HepG2 (cell line): ENCODE results near the gene TPX2. TPM values are rescaled to one million over a fixed set of nuclear protein-coding genes. Genes with fewer than 3 reads are reported as not detected.

Experiments
- ARID4A ChIP-seq: sonication (generic); formaldehyde crosslinking; IDR thresholded peaks from 2 replicates; pipeline ENCODE4 v1.5.0; 2020; ENCODE audit warnings: mild to moderate bottlenecking, missing genetic modification reagents, borderline replicate concordance
- CENPX ChIP-seq: sonication (generic); formaldehyde crosslinking; IDR thresholded peaks from 2 replicates; pipeline ENCODE4 v1.9.0; 2021; ENCODE audit warnings: mild to moderate bottlenecking, missing genetic modification reagents, moderate library complexity
- ETS1 ChIP-seq: sonication (generic); formaldehyde crosslinking; IDR thresholded peaks from 2 replicates; pipeline ENCODE4 v1.4.0; 2020; ENCODE audit warnings: missing genetic modification reagents
- FUBP1 ChIP-seq: sonication (generic); formaldehyde crosslinking; IDR thresholded peaks from 2 replicates; pipeline ENCODE4 v1.5.1; 2020; ENCODE audit warnings: missing genetic modification reagents, mild to moderate bottlenecking, borderline replicate concordance
- HMGA1 ChIP-seq: sonication (generic); formaldehyde crosslinking; conservative IDR thresholded peaks from 2 replicates; pipeline ENCODE4 v1.4.0; 2020; ENCODE audit warnings: missing genetic modification reagents
- PBX2 ChIP-seq: IDR thresholded peaks from 2 replicates; pipeline ENCODE4 v1.6.1; 2016; ENCODE audit warnings: control low read depth
- SNAI1 ChIP-seq: sonication (generic); formaldehyde crosslinking; IDR thresholded peaks from 2 replicates; pipeline ENCODE4 v1.5.0; 2020; ENCODE audit warnings: mild to moderate bottlenecking, missing genetic modification reagents, borderline replicate concordance
- SPEN ChIP-seq: sonication (generic); formaldehyde crosslinking; IDR thresholded peaks from 2 replicates; pipeline ENCODE4 v1.5.1; 2020; ENCODE audit warnings: low read depth, mild to moderate bottlenecking, missing genetic modification reagents
- SUZ12 ChIP-seq: fragments of 150-350 bp; IDR thresholded peaks from 2 replicates; pipeline ENCODE4 v1.6.1; 2014; ENCODE audit warnings: low read depth, low read length
- TAF15 ChIP-seq: fragments of 200-400 bp; formaldehyde crosslinking; IDR thresholded peaks from one replicate; pipeline ENCODE4 v1.6.1; 2018; ENCODE audit warnings: mild to moderate bottlenecking, low read depth, low read length; ENCODE audit not compliant: poor library complexity, severe bottlenecking
- ZFP36L1 ChIP-seq: sonication (generic); formaldehyde crosslinking; IDR thresholded peaks from 2 replicates; pipeline ENCODE4 v1.8.0; 2022; ENCODE audit warnings: mild to moderate bottlenecking, missing genetic modification reagents, moderate library complexity
- ZFY ChIP-seq: sonication (generic); formaldehyde crosslinking; IDR thresholded peaks from 2 replicates; pipeline ENCODE4 v1.4.0; 2020; ENCODE audit warnings: missing genetic modification reagents
- ZFYVE20 ChIP-seq: sonication (generic); formaldehyde crosslinking; IDR thresholded peaks from 2 replicates; pipeline ENCODE4 v1.8.0; 2023; ENCODE audit warnings: low read depth, mild to moderate bottlenecking, moderate library complexity, missing genetic modification reagents, borderline replicate concordance
- ZNF577 ChIP-seq: sonication (generic); formaldehyde crosslinking; IDR thresholded peaks from 2 replicates; pipeline ENCODE4 v1.4.0; 2020; ENCODE audit warnings: mild to moderate bottlenecking, low read depth, missing genetic modification reagents, borderline replicate concordance
- polyA plus RNA-seq, 8 experiments: library from polyadenylated mRNA; depleted of rRNA in 3 of 8; stranded (reverse) in 7 of 8; unstranded in 1 of 8; fragments of >200 nt; fragmentation: Illumina TruSeq in 4 of 8; extraction: Trizol in 4 of 8; gene quantifications; 2 replicates each; pipeline versions ENCODE4 v1.2.1 to v1.2.3, GENCODE V29; 2011 to 2016; ENCODE audit warnings: low read depth in 4 of 8, missing spikeins in 1 of 8, mixed read lengths in 1 of 8; ENCODE audit not compliant: insufficient read depth in 1 of 8
- total RNA-seq, 5 experiments: library from RNA; depleted of rRNA; stranded (reverse); fragments of >200 nt; fragmentation: Illumina TruSeq; extraction: Trizol; gene quantifications; 2 replicates each; pipeline ENCODE4 v1.2.3, GENCODE V29; 2016; ENCODE audit warnings: low read depth in 1 of 5

TPX2 gene
- total and polyA plus RNA-seq, 2 of the 13 experiments (the other 11 are each of a cell fraction or from before 2014, with no cell fraction given) = 34.3 to 124 TPM

GRCh38 chr20:31738729-31739549 is at the start of gene TPX2 (continued):
- peak; percentile 100 for TF ChIP-seq ARID4A
- TF ChIP-seq SNAI1 (CRISPR knock-in tag) = peak; percentile 72; the same call in 1 of the 2 replicates
- TF ChIP-seq SPEN = peak; percentile 69; the same call in 1 of the 2 replicates
- no peak for TF ChIP-seq CENPX (CRISPR knock-in tag)
- TF ChIP-seq PBX2 (CRISPR knock-in tag) = no peak
- peak; percentile 99 for TF ChIP-seq ZFP36L1
- TF ChIP-seq ETS1 (CRISPR knock-in tag) = peak; percentile 77; the same call in 1 of the 2 replicates
- TF ChIP-seq TAF15 = no peak
- TF ChIP-seq ZFY (CRISPR knock-in tag) = peak; percentile 96
- TF ChIP-seq HMGA1 (CRISPR knock-in tag) = no peak
- peak; percentile 88; the same call in 1 of the 2 replicates for TF ChIP-seq ZFYVE20 (CRISPR knock-in tag)
- TF ChIP-seq FUBP1 (CRISPR knock-in tag) = 0 out of 2 replicates have a peak, but pooled peaks have one; percentile 11
- 0 out of 2 replicates have a peak, but pooled peaks have one; percentile 31 for TF ChIP-seq SUZ12
- no peak for TF ChIP-seq ZNF577
